Testis (tissue), 2 donors: ENCODE results near the gene TMEM203.

Source experiments
- POLR2A ChIP-seq: fragments of 450-650 bp; IDR thresholded peaks from one replicate; pipeline ENCODE4 v1.6.1; 2017; ENCODE audit warnings: antibody characterized with exemption, mild to moderate bottlenecking, moderate library complexity
- TF ChIP-seq, protein P1 (sequence below), 3 experiments: fragments of 450-650 bp in 2 of 3; fragments of 200-600 bp in 1 of 3; sonication (generic) in 1 of 3; IDR thresholded peaks; one replicate each; pipeline ENCODE4 v1.5.1; 2016 to 2019; ENCODE audit warnings: antibody characterized with exemption in 3 of 3, mild to moderate bottlenecking in 2 of 3, moderate library complexity in 1 of 3

DNA sequence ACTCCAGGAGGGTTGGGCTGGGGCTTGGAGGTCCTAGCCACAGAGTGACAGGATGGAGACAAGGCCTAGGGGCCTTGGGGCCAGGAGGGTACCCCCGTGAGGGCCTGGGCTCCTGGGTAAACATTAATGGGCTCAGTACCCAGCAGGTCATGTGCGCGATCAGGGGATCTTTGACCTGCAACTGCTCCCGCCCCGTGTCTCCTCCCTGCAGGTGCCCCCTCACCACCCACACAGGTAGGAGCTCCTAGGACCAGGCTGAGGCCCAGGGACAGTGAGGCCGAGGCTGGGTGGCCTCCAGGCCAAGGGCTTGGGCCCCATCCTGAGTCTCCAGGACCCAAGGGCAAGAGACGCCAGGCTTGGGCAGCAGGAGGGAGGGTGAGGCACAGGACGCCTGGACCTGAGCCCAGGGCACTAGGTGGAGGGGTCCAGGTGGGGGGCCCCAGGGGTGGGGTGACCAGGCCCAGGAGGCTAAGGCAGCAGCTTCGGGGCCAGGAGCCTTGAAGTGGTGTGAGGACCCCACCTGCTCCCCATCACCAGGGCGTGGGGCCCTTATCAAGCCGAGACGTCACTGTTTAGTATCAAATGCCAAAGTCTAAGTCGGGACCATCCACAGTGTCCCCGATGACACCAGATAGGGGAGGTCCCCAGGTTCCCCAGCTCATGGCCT is 25.4 kb upstream of the TMEM203 start, which contains the start of gene SLC34A3:
- TF ChIP-seq, protein P1, sequence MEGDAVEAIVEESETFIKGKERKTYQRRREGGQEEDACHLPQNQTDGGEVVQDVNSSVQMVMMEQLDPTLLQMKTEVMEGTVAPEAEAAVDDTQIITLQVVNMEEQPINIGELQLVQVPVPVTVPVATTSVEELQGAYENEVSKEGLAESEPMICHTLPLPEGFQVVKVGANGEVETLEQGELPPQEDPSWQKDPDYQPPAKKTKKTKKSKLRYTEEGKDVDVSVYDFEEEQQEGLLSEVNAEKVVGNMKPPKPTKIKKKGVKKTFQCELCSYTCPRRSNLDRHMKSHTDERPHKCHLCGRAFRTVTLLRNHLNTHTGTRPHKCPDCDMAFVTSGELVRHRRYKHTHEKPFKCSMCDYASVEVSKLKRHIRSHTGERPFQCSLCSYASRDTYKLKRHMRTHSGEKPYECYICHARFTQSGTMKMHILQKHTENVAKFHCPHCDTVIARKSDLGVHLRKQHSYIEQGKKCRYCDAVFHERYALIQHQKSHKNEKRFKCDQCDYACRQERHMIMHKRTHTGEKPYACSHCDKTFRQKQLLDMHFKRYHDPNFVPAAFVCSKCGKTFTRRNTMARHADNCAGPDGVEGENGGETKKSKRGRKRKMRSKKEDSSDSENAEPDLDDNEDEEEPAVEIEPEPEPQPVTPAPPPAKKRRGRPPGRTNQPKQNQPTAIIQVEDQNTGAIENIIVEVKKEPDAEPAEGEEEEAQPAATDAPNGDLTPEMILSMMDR (IDR thresholded peaks at IDR 0.05): no peak
- TF ChIP-seq POLR2A: no peak
